Neural crest cell (in vitro differentiated cells): ENCODE data around the gene DEPDC7. TPM values are rescaled to one million over a fixed set of nuclear protein-coding genes. Genes with fewer than 3 reads are reported as not detected.
"Not testable (repeated sequence)": the region's sequence is repeated elsewhere in the genome, so short reads cannot be mapped to it uniquely, and the experiment has no call there.

Experiments used
- DNase-seq: peaks from one replicate; pipeline ENCODE4 v3.0.0; 2021; ENCODE audit warnings: low read depth, mixed read lengths, low spot score
- H3K27ac Mint-ChIP-seq: one replicate; pipeline ENCODE4 v1.8.0; 2021; ENCODE audit warnings: mild to moderate bottlenecking, mixed read lengths; ENCODE audit not compliant: unreplicated experiment
- H3K27me3 Mint-ChIP-seq: 2 replicates; pipeline ENCODE4 v1.8.0; 2021; ENCODE audit warnings: low read depth, mild to moderate bottlenecking, mixed read lengths
- H3K36me3 Mint-ChIP-seq: 2 replicates; pipeline ENCODE4 v1.8.0; 2021; ENCODE audit warnings: low read depth, mild to moderate bottlenecking, mixed read lengths
- H3K4me1 Mint-ChIP-seq: 2 replicates; pipeline ENCODE4 v1.8.0; 2021; ENCODE audit warnings: mixed read lengths
- H3K4me3 Mint-ChIP-seq: one replicate; pipeline ENCODE4 v1.8.0; 2021; ENCODE audit warnings: mild to moderate bottlenecking, mixed read lengths
- H3K9me3 Mint-ChIP-seq: 2 replicates; pipeline ENCODE4 v1.8.0; 2021; ENCODE audit warnings: mixed read lengths
- total RNA-seq: library from RNA; stranded (reverse); gene quantifications from 2 replicates; pipeline ENCODE4 v1.2.1, GENCODE V29; 2021
- TF ChIP-seq, protein P1 (sequence below): fragments of 200-600 bp; sonication (generic); conservative IDR thresholded peaks from 2 replicates; pipeline ENCODE4 v1.5.0; 2021; ENCODE audit warnings: antibody characterized with exemption, mild to moderate bottlenecking

DEPDC7 gene
- total RNA-seq, 1 donor from 2014 or later, result 3.9 TPM

DNA sequence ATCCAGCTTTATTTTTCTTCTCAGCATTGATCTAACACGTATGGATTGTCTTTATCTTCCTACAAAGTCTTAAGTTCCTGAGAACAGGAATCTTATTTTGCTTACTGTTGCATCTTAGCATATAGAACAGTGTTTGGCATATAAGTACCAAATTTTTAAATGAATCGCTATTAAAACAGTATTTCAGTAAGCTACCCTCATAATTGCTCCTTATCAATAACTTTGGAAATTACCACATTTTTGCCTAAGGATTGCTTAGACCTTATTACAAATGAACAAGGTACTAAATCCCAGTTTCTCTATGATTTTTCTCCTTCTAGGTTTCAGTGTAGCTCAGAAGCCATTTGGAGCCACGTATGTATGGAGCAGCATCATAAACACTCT, 9.7 kb downstream of the DEPDC7 start:
- Mint-ChIP-seq H3K36me3 (no peaks in the 10 kb centered on the region), H3K4me1 (peaks cover 4% of the 10 kb centered on the region), H3K4me3 (no peak overlapping the region), H3K9me3 (no peaks in the 10 kb centered on the region), H3K27me3 (no peaks in the 10 kb centered on the region), H3K27ac (no peak overlapping the region)
- TF ChIP-seq, protein P1, sequence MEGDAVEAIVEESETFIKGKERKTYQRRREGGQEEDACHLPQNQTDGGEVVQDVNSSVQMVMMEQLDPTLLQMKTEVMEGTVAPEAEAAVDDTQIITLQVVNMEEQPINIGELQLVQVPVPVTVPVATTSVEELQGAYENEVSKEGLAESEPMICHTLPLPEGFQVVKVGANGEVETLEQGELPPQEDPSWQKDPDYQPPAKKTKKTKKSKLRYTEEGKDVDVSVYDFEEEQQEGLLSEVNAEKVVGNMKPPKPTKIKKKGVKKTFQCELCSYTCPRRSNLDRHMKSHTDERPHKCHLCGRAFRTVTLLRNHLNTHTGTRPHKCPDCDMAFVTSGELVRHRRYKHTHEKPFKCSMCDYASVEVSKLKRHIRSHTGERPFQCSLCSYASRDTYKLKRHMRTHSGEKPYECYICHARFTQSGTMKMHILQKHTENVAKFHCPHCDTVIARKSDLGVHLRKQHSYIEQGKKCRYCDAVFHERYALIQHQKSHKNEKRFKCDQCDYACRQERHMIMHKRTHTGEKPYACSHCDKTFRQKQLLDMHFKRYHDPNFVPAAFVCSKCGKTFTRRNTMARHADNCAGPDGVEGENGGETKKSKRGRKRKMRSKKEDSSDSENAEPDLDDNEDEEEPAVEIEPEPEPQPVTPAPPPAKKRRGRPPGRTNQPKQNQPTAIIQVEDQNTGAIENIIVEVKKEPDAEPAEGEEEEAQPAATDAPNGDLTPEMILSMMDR, result no peak
- DNase-seq, result no peak

DNA sequence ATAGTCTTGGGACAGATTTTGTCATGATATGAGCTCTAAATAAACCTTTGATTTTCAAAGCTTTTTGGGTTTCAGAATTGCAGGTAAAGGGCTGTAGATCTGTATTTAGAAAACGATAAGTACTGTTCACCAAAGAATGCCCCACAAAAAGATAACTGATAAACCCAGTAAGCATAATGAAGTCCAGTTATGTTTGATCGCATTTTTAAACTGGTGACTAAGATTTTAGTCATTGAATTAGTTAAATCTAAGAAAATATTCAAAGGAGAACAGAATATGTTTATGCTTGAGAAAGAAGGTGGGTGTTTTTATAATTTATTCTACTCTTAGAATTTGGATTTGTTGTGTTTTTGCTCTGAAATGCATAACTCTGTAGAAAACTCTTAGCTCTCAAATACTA, 11.6 kb downstream of the DEPDC7 start:
- Mint-ChIP-seq H3K9me3 (no peaks in the 10 kb centered on the region), H3K27ac (no peak overlapping the region), H3K36me3 (no peaks in the 10 kb centered on the region), H3K4me1 (peaks cover 4% of the 10 kb centered on the region), H3K27me3 (no peaks in the 10 kb centered on the region), H3K4me3 (no peak overlapping the region)
- TF ChIP-seq, protein P1, result no peak
- no peak for DNase-seq

DNA sequence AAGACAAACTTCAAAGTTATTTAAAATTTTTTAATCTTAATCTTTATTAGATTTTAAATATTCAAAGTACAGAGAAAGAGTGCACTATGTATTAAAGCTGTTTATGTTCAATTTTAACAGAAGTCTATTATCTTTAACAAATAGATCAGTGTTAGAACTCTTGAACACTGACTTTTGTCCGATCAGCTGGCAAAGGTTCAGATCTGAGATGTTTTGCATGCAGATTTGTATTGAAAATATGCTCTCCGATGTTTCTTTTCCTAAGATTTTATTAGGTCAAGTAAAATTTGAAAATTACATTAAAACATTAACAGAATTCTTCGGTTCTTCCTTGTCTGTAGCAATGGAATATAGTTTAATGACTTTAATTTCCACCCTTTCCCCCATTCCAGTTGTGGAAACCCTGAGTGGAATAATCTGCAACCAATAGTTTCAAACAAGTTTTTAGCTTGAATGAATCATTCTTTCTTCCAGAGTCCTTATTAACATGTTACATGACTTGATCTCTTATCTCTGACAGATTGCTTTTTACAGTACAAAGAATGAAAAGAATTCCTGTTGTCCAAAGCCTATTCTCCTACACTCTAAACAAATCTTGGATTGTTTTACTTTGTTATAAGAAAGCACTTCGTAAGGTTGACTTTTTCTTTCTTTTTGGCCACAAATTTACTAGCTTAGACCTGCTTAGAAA, 12.3 kb downstream of the DEPDC7 start:
- no peak overlapping the region for H3K4me3 Mint-ChIP-seq
- H3K27ac Mint-ChIP-seq, result no peak overlapping the region
- H3K9me3 Mint-ChIP-seq, result no peaks in the 10 kb centered on the region
- no peak for DNase-seq
- no peaks in the 10 kb centered on the region for H3K27me3 Mint-ChIP-seq
- TF ChIP-seq, protein P1, result no peak
- H3K36me3 Mint-ChIP-seq, result no peaks in the 10 kb centered on the region
- H3K4me1 Mint-ChIP-seq, result peaks cover 4% of the 10 kb centered on the region

DNA sequence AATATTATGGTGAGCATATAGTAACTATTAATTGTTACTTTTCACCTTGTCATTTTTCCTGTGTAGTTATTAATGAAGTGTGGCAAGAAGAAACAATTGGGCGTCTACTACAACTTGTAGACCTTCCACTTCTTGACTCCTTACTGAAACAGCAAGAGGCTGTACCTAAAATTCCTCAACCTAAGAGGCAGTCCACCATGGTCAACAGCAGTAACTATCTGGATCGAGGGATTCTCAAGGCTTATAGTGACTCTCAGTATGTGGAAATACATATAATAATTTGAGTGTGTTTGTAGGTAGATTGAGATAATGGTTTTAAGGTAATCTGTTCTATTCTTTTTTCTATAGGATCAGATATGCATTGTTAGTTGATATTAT, 12.8 kb downstream of the DEPDC7 start:
- peaks cover 4% of the 10 kb centered on the region for H3K4me1 Mint-ChIP-seq
- no peak overlapping the region for H3K4me3 Mint-ChIP-seq
- H3K27ac Mint-ChIP-seq, result no peak overlapping the region
- H3K9me3 Mint-ChIP-seq, result no peaks in the 10 kb centered on the region
- no peaks in the 10 kb centered on the region for H3K36me3 Mint-ChIP-seq
- TF ChIP-seq, protein P1, result no peak
- no peaks in the 10 kb centered on the region for H3K27me3 Mint-ChIP-seq
- DNase-seq, result no peak

DNA sequence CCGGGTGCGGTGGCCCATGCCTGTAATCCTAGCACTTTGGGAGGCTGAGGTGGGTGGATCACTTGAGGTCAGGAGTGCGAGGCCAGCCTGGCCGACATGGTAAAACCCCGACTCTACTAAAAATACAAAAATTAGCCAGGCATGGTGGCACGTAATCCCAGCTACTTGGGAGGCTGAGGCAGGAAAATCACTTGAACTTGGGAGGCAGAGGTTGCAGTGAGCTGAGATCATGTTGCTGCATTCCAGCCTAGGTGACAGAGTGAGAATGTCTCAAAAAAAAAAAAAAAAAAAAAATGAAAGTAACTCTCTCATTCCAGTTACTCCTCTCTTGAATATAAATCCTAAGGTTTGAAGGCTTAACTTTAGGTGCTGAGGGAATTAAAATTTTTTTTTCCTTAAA, 13.5 kb downstream of the DEPDC7 start:
- H3K27me3 Mint-ChIP-seq, H3K9me3 Mint-ChIP-seq, H3K4me3 Mint-ChIP-seq, H3K27ac Mint-ChIP-seq, DNase-seq, H3K4me1 Mint-ChIP-seq, H3K36me3 Mint-ChIP-seq: not testable (repeated sequence)

DNA sequence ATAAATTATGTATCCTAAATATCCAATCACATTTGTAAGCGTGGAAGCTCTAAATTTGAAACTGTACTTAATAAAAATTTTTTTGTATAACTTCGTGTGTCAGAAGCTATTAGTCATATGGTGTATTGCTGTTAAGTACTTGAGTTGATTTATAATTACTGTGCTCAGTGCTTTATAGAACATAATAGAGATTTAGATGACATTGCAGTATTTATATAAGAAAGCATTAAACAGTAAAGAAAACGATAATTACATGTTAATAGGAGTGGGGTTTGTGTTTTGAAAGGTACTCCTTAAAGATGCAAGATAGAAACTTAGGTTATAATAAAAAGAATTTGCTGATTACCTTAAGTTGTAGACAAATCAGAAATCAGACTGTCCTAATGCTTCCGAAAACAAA, 17.8 kb downstream of the DEPDC7 start:
- no peaks in the 10 kb centered on the region for H3K9me3 Mint-ChIP-seq
- H3K27me3 Mint-ChIP-seq, result no peaks in the 10 kb centered on the region
- H3K4me3 Mint-ChIP-seq, result no peak overlapping the region
- TF ChIP-seq, protein P1, result no peak
- H3K27ac Mint-ChIP-seq, result no peak overlapping the region
- DNase-seq, result no peak
- H3K4me1 Mint-ChIP-seq, result no peaks in the 10 kb centered on the region
- no peaks in the 10 kb centered on the region for H3K36me3 Mint-ChIP-seq
